Measurements from ENCODE around the gene HTT. TPM values are rescaled to one million over a fixed set of nuclear protein-coding genes. Genes with fewer than 3 reads are reported as not detected.

The HTT gene
- polyA plus RNA-seq, 2 donors: 9.7 to 19.4 TPM

DNA sequence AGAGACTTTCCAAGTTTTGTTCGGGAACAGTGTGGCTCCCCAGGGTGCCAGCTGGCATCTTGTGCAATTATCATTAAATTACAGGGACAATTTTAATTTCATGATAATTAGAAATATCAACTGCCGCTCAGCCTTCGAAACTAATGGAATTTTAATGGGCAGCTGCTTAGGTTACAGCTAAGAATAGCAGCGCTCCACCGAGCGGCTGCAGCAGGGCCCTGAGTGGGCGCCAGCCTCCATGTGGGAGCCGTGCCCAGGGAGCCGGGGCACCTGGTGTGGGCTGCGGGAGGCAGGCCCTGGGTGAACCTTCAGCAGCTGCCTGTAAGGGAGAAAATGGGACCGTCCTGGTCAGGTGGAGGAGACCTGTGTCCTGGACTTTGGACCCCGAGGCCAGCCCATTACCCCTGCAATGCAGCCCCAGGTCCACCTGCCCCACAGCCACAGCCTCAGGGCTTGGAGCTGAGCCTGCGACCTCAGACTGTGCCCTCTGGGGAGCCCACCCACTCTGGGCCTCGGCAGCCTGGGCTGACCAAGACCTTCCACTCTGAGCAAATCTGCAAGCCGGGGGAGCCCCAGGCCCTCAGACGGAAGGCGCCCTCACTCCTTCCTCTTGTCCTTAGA, 195.6 kb downstream of the HTT start:
- Histone ChIP-seq H3K4me3 (ENCODE audit: low read depth in 1 of 2, low read length in 2 of 2) (no peak overlapping the region), H3K36me3 (ENCODE audit: control insufficient read depth in 2 of 2, insufficient read depth in 2 of 2, low read length in 1 of 2) (no peaks in the 10 kb centered on the region), H3K27me3 (ENCODE audit: control insufficient read depth in 1 of 2, insufficient read depth in 2 of 2, low read length in 2 of 2) (no peaks in the 10 kb centered on the region), H3K9me3 (ENCODE audit: control insufficient read depth in 2 of 2, insufficient read depth in 1 of 2, low read depth in 1 of 2, low read length in 1 of 2) (no peaks in the 10 kb centered on the region), H3K27ac (ENCODE audit: low read depth in 2 of 2, low read length in 1 of 2) (no peak overlapping the region), H3K4me1 (ENCODE audit: control insufficient read depth in 2 of 2, insufficient read depth in 2 of 2, low read length in 1 of 2) (no peaks in the 10 kb centered on the region)
- WGBS, 2 donors: 65 to 68% methylated on average over 16 to 17 of the region's 17 CpGs

DNA sequence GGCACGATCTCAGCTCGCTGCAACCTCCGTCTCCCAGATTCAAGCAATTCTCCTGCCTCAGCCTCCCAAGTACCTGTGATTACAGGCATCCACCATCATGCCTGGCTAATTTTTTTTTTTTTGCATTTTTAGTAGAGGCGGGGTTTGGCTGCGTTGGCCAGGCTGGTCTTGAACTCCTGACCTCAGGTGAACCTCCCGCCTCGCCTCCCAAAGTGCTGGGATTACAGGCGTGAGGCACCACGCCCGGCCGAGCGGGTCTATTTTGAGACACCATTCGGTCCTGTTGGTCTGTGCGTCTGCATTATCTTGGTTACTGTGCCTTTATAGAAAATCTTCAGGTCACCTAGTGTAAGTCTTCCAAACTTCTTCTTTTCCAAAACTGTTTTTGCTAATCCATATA, 196.7 kb downstream of the HTT start:
- Histone ChIP-seq H3K27ac (ENCODE audit: low read depth in 2 of 2, low read length in 1 of 2) (no peak overlapping the region), H3K27me3 (ENCODE audit: control insufficient read depth in 1 of 2, insufficient read depth in 2 of 2, low read length in 2 of 2) (no peaks in the 10 kb centered on the region), H3K4me1 (ENCODE audit: control insufficient read depth in 2 of 2, insufficient read depth in 2 of 2, low read length in 1 of 2) (no peaks in the 10 kb centered on the region), H3K4me3 (ENCODE audit: low read depth in 1 of 2, low read length in 2 of 2) (no peak overlapping the region), H3K36me3 (ENCODE audit: control insufficient read depth in 2 of 2, insufficient read depth in 2 of 2, low read length in 1 of 2) (no peaks in the 10 kb centered on the region), H3K9me3 (ENCODE audit: control insufficient read depth in 2 of 2, insufficient read depth in 1 of 2, low read depth in 1 of 2, low read length in 1 of 2) (no peaks in the 10 kb centered on the region)
- 85% methylated on average over 14 of the region's 14 CpGs for WGBS, 2 donors

DNA sequence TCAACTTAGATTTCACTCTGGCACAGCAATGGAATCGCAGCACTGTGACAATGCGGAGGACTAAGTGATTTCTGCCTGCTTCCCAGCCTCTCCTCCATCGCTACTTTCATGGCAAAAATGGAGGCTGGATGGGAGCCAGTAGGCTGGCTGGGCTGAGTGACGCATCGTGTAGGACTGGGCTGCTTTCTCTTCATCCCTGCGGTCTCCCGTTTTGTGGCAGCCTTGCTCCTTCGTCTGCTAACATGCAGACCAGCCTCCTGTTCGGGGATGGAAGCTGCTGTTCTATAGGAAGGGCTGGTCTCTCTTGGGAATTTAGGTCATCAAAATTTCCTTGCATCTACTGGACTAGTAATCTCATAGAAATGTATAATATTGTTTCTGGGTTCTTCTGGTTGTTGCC, 202.5 kb downstream of the HTT start:
- no peak overlapping the region for H3K4me3 ChIP-seq (ENCODE audit: low read depth in 1 of 2, low read length in 2 of 2)
- 84 to 87% methylated on average over 9 of the region's 9 CpGs for whole genome bisulfite sequencing, 2 donors
- no peak overlapping the region for H3K27ac ChIP-seq (ENCODE audit: low read depth in 2 of 2, low read length in 1 of 2)
- H3K9me3 ChIP-seq (ENCODE audit: control insufficient read depth in 2 of 2, insufficient read depth in 1 of 2, low read depth in 1 of 2, low read length in 1 of 2): no peaks in the 10 kb centered on the region
- no peaks in the 10 kb centered on the region for H3K4me1 ChIP-seq (ENCODE audit: control insufficient read depth in 2 of 2, insufficient read depth in 2 of 2, low read length in 1 of 2)
- H3K27me3 ChIP-seq (ENCODE audit: control insufficient read depth in 1 of 2, insufficient read depth in 2 of 2, low read length in 2 of 2): no peaks in the 10 kb centered on the region
- H3K36me3 ChIP-seq (ENCODE audit: control insufficient read depth in 2 of 2, insufficient read depth in 2 of 2, low read length in 1 of 2): no peaks in the 10 kb centered on the region

DNA sequence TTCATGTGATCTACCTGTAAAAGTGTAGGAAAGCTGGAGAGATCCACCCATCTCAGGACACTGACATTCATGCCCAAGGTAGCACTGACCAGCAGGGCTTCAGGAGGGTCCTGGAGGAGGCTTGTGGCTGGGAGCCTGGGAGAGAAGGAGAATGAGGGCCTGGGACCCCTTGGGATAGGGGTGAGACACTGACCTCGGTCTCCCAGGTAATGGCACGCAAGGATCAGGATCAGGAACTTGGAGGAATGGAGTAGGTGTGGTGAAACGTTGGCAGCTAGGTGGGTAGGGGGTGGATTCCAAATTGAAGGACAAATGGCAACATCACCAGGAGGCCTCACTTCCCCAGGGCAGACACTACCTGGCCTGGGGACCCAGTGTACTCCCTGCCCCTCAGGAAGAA, 206.0 kb downstream of the HTT start:
- Histone ChIP-seq H3K9me3 (ENCODE audit: control insufficient read depth in 2 of 2, insufficient read depth in 1 of 2, low read depth in 1 of 2, low read length in 1 of 2) (no peaks in the 10 kb centered on the region), H3K4me3 (ENCODE audit: low read depth in 1 of 2, low read length in 2 of 2) (no peak overlapping the region), H3K27me3 (ENCODE audit: control insufficient read depth in 1 of 2, insufficient read depth in 2 of 2, low read length in 2 of 2) (no peaks in the 10 kb centered on the region), H3K27ac (ENCODE audit: low read depth in 2 of 2, low read length in 1 of 2) (no peak overlapping the region), H3K4me1 (ENCODE audit: control insufficient read depth in 2 of 2, insufficient read depth in 2 of 2, low read length in 1 of 2) (no peaks in the 10 kb centered on the region), H3K36me3 (ENCODE audit: control insufficient read depth in 2 of 2, insufficient read depth in 2 of 2, low read length in 1 of 2) (no peaks in the 10 kb centered on the region)
- WGBS, 2 donors: 79 to 86% methylated on average over 3 of the region's 3 CpGs

DNA sequence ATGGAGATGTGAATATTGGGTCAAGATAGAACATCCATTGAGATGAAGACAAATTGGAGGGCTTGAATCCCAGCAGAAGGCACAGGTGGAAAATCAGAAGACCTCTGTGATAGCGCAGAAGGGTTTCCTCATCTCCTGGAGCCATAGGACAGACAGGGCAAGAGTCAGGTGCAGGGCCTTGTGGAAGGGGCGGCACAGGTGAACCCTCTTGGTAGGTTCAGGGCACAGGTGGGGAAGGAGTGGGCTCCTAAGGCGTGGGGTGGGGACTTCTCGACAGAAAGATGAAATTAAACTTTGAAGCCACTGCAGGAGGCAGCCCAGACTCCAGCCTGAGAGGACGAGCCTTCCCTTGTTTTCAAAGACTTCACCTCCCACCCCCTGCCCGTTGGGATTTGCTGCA, 209.0 kb downstream of the HTT start:
- Histone ChIP-seq H3K4me1 (ENCODE audit: control insufficient read depth in 2 of 2, insufficient read depth in 2 of 2, low read length in 1 of 2) (peaks cover 6 to 7% of the 10 kb centered on the region in 2 donors), H3K36me3 (ENCODE audit: control insufficient read depth in 2 of 2, insufficient read depth in 2 of 2, low read length in 1 of 2) (no peaks in the 10 kb centered on the region), H3K4me3 (ENCODE audit: low read depth in 1 of 2, low read length in 2 of 2) (no peak overlapping the region), H3K27me3 (ENCODE audit: control insufficient read depth in 1 of 2, insufficient read depth in 2 of 2, low read length in 2 of 2) (peaks cover 0 to 3% of the 10 kb centered on the region in 2 donors), H3K9me3 (ENCODE audit: control insufficient read depth in 2 of 2, insufficient read depth in 1 of 2, low read depth in 1 of 2, low read length in 1 of 2) (no peaks in the 10 kb centered on the region), H3K27ac (ENCODE audit: low read depth in 2 of 2, low read length in 1 of 2) (no peak overlapping the region)
- WGBS, 2 donors: 83 to 86% methylated on average over 6 of the region's 6 CpGs

- peaks cover 6 to 7% of the 10 kb centered on the region in 2 donors for H3K4me1 ChIP-seq (ENCODE audit: control insufficient read depth in 2 of 2, insufficient read depth in 2 of 2, low read length in 1 of 2)
- H3K27ac ChIP-seq (ENCODE audit: low read depth in 2 of 2, low read length in 1 of 2): no peak overlapping the region
- H3K36me3 ChIP-seq (ENCODE audit: control insufficient read depth in 2 of 2, insufficient read depth in 2 of 2, low read length in 1 of 2): no peaks in the 10 kb centered on the region
- peaks cover 0 to 3% of the 10 kb centered on the region in 2 donors for H3K27me3 ChIP-seq (ENCODE audit: control insufficient read depth in 1 of 2, insufficient read depth in 2 of 2, low read length in 2 of 2)
- no peak overlapping the region for H3K4me3 ChIP-seq (ENCODE audit: low read depth in 1 of 2, low read length in 2 of 2)
- H3K9me3 ChIP-seq (ENCODE audit: control insufficient read depth in 2 of 2, insufficient read depth in 1 of 2, low read depth in 1 of 2, low read length in 1 of 2): no peaks in the 10 kb centered on the region
- 61 to 70% methylated on average over 12 to 13 of the region's 13 CpGs for WGBS, 2 donors
Measured at GRCh38 chr4:3283916-3284315, 209.4 kb downstream of the HTT start.

GRCh38 chr4:3284734-3285557, 210.5 kb downstream of the HTT start:
- peaks cover 6 to 7% of the 10 kb centered on the region in 2 donors for H3K4me1 ChIP-seq (ENCODE audit: control insufficient read depth in 2 of 2, insufficient read depth in 2 of 2, low read length in 1 of 2)
- H3K9me3 ChIP-seq (ENCODE audit: control insufficient read depth in 2 of 2, insufficient read depth in 1 of 2, low read depth in 1 of 2, low read length in 1 of 2): no peaks in the 10 kb centered on the region
- H3K36me3 ChIP-seq (ENCODE audit: control insufficient read depth in 2 of 2, insufficient read depth in 2 of 2, low read length in 1 of 2): no peaks in the 10 kb centered on the region
- H3K27me3 ChIP-seq (ENCODE audit: control insufficient read depth in 1 of 2, insufficient read depth in 2 of 2, low read length in 2 of 2): peaks cover 0 to 3% of the 10 kb centered on the region in 2 donors
- no peak overlapping the region for H3K27ac ChIP-seq (ENCODE audit: low read depth in 2 of 2, low read length in 1 of 2)
- no peak overlapping the region for H3K4me3 ChIP-seq (ENCODE audit: low read depth in 1 of 2, low read length in 2 of 2)
- 87 to 89% methylated on average over 24 of the region's 24 CpGs for WGBS, 2 donors

DNA sequence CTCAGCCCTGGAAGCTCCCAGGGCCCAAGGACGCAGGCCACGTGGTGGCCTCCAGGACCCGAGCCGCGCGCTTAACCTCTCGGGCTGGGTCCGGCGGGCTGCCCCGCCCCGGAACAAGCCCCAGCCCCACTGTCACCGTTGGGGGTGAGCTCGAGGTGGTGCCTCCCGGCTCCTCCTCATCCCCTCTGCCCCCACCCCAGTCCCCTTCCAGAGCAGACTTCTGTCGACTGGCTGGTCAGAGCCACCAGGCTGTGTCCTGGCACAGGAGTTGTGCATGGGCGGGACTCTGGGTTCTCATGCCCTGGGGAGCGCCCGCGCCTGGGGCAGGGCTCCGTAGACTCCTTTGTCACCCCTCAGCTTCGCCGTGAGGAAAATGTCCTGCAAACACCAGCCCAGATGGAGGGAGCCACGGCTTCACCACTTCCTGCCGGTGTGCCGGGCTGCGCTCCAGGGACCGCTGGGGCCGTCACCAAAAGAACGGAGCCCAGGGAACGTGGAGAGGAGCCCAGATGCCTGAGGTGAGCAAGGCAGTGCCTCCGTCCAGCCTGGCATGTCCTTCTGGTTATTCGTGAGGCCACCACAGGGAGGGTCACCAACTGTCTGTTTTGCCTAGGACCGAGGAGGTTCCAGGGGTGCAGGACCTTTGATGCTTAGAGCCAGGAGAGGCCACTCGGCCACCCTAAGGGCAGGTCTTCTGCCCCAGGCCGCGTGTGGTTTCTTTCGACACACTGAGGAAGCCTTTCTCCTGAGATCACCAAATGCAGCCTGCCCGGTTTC, 211.3 kb downstream of the HTT start:
- Histone ChIP-seq H3K4me1 (ENCODE audit: control insufficient read depth in 2 of 2, insufficient read depth in 2 of 2, low read length in 1 of 2) (peaks cover 6 to 9% of the 10 kb centered on the region in 2 donors), H3K36me3 (ENCODE audit: control insufficient read depth in 2 of 2, insufficient read depth in 2 of 2, low read length in 1 of 2) (no peaks in the 10 kb centered on the region), H3K27me3 (ENCODE audit: control insufficient read depth in 1 of 2, insufficient read depth in 2 of 2, low read length in 2 of 2) (peaks cover 0 to 3% of the 10 kb centered on the region in 2 donors), H3K4me3 (ENCODE audit: low read depth in 1 of 2, low read length in 2 of 2) (no peak overlapping the region), H3K27ac (ENCODE audit: low read depth in 2 of 2, low read length in 1 of 2) (no peak overlapping the region), H3K9me3 (ENCODE audit: control insufficient read depth in 2 of 2, insufficient read depth in 1 of 2, low read depth in 1 of 2, low read length in 1 of 2) (no peaks in the 10 kb centered on the region)
- WGBS, 2 donors: 59 to 65% methylated on average over 38 of the region's 38 CpGs

DNA sequence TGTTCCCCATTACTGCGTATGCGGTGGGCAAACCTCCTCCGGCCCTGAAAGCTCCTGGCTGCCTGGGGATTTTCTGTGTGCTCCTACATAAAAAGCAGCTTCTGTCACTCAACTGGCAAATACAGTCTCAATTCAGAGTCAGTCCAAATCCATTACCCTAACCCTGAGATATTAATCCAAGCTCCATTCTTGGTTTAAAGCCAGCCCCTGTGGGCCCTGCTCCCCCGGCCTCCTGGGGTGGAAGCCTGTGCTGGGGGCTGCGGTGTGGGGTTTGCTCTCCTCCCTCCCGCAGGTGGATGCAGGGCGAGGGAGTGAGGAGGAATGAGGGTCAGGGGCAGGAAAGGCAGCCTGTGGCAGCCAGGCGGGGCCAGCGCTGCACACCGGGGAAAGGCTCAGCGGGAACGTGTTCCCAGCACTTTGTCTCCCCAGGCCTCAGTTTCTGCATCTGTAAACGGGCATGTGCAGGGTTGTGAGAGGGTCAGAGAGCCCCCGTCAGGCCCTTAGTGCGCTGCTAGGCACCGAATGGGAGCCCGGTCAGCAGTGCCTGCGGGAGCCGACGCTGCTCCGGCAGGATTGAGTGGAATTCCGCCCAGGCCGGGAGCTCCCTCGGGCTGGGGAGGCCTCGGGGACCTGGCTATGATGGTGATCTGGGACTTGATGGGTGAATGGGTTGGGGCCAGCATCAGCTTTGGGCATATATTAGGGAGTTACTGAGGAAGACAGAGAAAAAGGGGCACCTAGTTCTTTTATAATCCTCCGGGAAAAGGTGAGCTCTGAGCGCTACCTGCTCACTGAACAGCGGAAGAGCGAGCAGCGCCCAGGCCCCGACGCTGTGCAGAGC, 212.1 kb downstream of the HTT start:
- Histone ChIP-seq H3K27me3 (ENCODE audit: control insufficient read depth in 1 of 2, insufficient read depth in 2 of 2, low read length in 2 of 2) (peaks cover 0 to 3% of the 10 kb centered on the region in 2 donors), H3K4me3 (ENCODE audit: low read depth in 1 of 2, low read length in 2 of 2) (no peak overlapping the region), H3K4me1 (ENCODE audit: control insufficient read depth in 2 of 2, insufficient read depth in 2 of 2, low read length in 1 of 2) (peaks cover 6 to 14% of the 10 kb centered on the region in 2 donors), H3K36me3 (ENCODE audit: control insufficient read depth in 2 of 2, insufficient read depth in 2 of 2, low read length in 1 of 2) (no peaks in the 10 kb centered on the region), H3K9me3 (ENCODE audit: control insufficient read depth in 2 of 2, insufficient read depth in 1 of 2, low read depth in 1 of 2, low read length in 1 of 2) (no peaks in the 10 kb centered on the region), H3K27ac (ENCODE audit: low read depth in 2 of 2, low read length in 1 of 2) (no peak overlapping the region)
- 46 to 56% methylated on average over 32 of the region's 32 CpGs for WGBS, 2 donors
